Fibroblast of gingiva (primary cell): ENCODE measurements around the gene ITPR2.
A peak's percentile ranks its signal among the peaks of the same experiment; 100 is the strongest.
"Not testable (repeated sequence)": the region's sequence is repeated elsewhere in the genome, so short reads cannot be mapped to it uniquely, and the experiment has no call there.

Source experiments
- DNase-seq: peaks from one replicate; pipeline ENCODE4 v3.0.0-alpha.2; 2011; ENCODE audit warnings: low read depth

Gene ITPR2

DNA sequence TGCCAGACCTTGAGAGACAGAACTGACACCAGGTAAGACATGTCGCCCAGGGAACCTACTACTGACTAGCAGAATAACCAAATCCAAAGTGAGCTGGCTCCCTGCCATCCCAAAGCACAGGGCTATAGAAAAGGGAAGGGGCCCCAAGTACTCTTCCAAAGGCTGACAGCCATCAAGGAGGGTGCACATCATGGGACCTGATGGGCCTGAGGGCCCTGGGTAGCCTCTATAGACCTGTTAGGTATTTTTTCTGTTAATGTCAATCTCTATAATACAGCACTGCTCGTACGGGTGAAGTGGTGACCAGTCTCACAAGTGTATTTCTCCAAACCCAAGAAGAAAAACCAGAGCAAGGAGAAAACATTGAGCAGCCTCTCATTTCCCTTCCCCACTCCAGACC lies 171.6 kb downstream of the ITPR2 start:
- no peak for DNase-seq

- DNase-seq: no peak
Observed at GRCh38 chr12:26659930-26660329, 173.1 kb downstream of the ITPR2 start.

- DNase-seq: peak; percentile 75
Observed at GRCh38 chr12:26658991-26659390, 174.0 kb downstream of the ITPR2 start.

DNA sequence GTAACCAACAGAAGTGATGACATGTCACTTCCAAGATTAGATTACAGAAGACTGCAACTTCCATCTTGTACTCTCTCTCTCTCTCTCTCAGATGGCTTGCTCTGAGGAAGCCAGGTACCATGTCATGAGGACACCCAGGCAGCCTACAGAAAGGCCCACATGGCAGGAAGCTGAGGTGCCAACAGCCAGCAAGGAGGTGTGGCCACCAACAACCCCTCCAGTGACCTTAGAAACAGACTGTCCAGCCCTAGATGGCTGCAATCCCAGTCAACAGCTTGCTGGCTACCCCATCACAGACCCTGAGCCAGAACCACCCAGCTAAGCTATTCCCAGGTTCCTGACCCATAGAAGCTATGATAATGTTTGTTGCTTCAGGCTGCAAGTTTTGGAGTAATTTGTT lies 178.4 kb downstream of the ITPR2 start:
- no peak for DNase-seq

GRCh38 chr12:26651566-26652188 lies 181.3 kb downstream of the ITPR2 start:
- DNase-seq: peak; percentile 41

DNA sequence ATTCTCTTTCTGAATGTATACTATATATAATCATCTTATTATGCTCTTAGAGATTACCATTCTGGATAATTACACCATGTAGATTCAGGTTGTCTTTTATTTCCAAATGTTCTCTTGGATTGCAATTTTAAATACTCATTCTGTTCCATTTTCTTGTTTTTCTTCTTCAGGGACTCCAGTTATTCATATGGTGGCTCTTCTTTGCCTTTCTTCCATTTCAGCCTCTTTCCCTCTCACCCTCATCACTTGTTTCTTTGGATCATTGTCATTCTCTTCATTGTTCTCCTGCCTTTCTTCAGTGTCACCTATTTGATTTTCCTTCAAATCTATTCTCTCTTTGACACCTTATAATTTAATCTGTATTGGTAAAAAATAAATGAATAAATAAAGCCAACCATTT lies 182.0 kb downstream of the ITPR2 start:
- DNase-seq: no peak

- no peak for DNase-seq
Observed at GRCh38 chr12:26648999-26649398, 184.0 kb downstream of the ITPR2 start.

- peak; percentile 64 for DNase-seq
Observed at GRCh38 chr12:26648584-26648983, 184.4 kb downstream of the ITPR2 start.

DNA sequence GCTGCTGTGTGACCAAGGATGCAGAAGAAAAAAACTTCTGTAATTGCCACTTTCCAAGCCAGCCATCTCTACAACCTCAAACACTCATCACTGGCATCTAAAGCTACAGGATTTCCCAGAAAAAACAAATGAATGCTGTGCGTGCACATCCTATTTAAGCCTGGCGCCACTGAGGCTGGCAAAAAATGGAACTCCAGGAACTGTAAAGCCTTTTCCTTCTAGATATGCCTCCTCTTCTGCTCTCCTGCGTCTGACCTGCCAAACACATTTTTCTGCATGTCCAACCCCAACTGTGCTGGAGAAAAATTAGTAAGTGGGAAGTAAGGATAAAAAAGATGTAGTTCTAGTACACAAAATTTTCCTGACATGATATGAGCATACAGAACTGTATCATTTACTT lies 184.9 kb downstream of the ITPR2 start:
- DNase-seq: no peak

DNA sequence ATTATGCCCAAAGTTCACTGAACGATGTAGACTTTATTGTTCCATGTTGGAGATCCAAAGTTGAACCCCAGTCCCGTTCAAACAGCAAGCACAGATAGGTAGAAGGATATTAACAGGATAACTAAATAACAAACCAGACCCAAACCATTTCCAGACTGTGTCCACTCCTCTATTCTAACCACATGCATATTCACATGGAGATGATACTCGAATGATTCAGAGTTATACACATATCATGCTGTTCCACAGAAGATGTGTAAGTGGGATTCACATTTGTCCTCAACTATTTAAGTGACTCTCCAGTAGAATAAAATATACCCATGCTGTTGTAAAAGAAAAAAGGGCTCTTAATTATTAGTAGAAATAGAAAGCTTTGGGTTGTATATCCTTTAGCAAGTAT lies 185.9 kb downstream of the ITPR2 start:
- no peak for DNase-seq

DNA sequence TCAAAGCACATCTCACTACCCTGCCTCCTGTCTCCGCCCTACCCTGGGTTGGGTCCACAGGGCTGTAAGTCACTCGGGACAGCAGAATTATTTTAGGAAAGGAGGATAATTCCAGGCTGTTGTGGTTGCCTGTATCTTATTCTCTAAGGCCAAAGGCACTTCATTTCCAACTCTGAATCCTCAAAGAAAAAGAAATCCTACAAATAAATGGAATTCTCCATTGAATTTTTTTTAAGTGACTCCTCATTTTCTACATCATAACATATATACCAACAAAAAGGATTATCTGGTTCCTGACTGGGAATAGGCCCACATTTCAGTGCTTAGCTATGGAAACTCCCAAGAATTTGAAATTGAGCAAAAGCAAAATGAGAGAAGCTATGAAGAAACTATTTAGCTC lies 186.4 kb downstream of the ITPR2 start:
- DNase-seq: no peak

DNA sequence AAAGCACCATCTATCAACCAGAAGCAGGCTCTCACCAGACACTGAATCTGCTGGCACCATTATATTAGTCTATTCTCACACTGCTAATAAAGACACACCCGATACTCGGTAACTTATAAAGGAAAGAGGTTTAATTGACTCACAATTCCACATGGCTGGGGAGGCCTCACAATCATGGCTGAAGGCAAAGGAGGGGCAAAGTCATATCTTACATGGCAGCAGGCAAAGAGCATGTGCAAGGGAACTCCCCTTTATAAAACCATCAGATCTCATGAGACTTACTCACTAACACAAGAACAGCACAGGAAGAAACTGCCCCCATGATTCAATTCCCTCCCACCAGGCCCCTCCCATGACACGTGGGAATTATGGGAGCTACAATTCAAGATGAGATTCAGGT lies 188.6 kb downstream of the ITPR2 start:
- not testable (repeated sequence) for DNase-seq

DNA sequence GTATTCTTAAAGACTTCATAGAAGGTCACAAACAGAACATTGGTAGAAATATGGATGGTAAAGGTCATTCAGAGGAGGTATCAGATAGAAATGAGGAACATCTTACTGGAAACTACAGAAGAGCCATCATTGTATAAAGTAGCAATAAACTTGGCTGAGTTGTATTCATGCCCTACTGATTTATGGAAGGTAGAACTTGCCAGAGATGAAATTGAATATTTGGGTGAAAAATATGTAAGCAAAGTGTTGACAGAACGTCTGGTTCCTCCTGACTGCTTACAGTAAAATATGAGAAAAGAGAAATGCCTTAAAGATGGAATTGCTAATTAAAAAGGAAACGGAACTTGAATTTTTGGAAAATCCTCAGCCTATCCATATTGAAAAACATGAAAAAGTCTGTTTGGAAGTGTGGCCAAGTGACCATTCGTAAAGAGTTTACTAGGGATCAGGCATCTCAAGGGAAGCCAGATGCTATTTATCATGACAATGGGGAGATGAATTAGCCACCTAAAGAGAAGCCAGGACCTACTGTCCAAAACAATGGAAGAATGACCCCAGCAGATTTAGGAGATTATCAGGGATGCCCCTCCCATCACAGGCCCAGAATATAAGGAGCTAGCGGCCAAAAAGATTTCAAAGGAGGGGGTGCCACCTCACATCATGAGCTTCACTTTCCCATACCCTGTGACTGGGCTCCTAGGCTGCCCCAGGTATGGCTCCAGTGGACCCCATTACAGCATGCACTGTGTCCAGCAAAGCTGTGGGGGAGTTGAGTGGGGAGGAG lies 189.3 kb downstream of the ITPR2 start:
- DNase-seq: no peak

- no peak for DNase-seq
Observed at GRCh38 chr12:26642361-26642760, 190.6 kb downstream of the ITPR2 start.

DNA sequence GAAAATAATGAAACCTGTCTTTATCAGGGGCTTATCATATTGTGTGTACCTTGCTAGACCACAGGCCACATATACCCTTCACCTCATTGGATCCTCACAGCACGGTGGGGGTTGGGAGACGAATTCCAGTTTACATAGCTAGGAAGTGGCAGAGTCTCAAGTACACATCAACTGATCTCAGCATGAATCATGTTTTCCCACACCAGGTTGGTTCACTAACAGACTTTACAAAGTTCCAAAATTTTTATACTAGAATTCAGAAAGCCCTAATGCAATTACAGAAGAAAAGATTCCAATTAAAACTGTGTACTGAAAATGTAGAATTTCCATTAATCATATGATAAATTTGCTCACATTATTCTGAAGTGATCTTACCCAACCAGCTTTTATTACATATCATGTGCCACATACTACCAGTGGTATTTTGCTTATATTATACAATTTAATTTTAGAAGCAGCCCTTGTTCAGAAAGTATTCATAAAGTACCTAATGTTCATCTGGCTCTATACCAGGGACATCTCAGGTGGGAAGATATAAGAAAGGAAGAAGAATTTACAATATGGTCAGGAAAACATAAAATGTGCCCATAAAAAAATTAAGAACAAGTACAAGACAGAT lies 196.2 kb downstream of the ITPR2 start:
- DNase-seq: peak; percentile 36

- DNase-seq: peak; percentile 84
Observed at GRCh38 chr12:26633591-26634210, 199.3 kb downstream of the ITPR2 start.

DNA sequence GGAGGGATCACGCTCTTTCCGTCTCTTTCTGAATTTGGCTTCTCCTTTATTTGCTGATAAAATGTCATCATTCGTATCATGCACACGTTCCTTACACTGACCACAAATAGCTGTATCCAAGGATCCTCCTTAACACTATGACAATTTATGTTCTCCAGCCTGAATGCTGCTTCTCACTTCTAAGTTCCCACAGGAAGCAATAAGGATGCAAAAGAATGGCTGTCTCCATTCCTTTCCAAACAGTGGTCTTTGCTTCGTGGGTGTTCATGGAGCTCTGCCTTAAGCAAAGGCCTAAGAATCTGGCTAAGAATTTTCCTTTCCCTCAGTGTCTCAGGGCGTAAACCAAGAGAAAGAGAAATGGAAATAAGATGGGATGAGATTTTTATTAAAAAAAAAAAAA lies 200.2 kb downstream of the ITPR2 start:
- no peak for DNase-seq

GRCh38 chr12:26631846-26632245 lies 201.1 kb downstream of the ITPR2 start:
- no peak for DNase-seq

- DNase-seq: peak; percentile 13
Observed at GRCh38 chr12:26630546-26631027, 202.4 kb downstream of the ITPR2 start.

GRCh38 chr12:26629864-26630263 lies 203.1 kb downstream of the ITPR2 start:
- peak; percentile 29 for DNase-seq

DNA sequence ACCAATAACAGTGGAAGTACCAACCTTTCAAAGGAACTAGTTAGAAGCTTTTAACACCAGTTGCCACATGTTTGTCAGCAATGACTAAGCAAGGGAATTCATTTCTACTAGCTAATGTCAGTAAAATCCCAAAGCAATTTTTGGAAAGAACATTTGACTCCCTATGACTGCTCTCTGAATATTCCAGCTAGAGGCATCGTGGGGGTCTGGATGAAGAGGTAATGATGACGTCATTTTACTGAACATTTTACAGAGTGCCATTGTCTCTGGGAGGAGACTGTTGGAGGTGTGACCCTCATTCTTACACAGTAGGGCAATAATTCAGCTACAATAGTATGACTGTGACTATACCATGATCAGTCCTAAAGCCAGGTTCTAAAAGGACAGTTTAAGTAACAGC lies 204.8 kb downstream of the ITPR2 start:
- DNase-seq: no peak

DNA sequence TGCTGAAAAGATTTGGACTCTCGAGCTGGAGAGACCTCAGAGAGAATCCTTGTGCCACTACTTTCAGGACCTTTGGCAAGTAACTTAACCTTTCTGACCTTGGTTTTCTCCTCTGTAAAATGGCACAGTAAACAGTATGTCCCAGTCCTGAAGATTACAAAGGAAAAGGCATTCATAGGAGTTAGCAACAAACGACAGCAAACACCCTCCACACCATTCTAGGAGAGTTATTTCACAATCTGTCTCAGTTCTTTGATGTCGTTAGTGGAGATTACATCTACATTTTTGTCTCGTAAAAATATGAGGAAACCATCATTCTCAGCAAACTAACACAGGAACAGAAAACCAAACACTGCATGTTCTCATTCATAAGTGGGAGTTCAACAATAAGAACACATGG lies 205.7 kb downstream of the ITPR2 start:
- no peak for DNase-seq

- DNase-seq: no peak
Observed at GRCh38 chr12:26623136-26623535, 209.9 kb downstream of the ITPR2 start.
